Measurements from ENCODE around the gene KATNAL2. TPM values are rescaled to one million over a fixed set of nuclear protein-coding genes. Genes with fewer than 3 reads are reported as not detected.
"Not testable (repeated sequence)": the region's sequence is repeated elsewhere in the genome, so short reads cannot be mapped to it uniquely, and the experiment has no call there.

KATNAL2 gene
- total and polyA plus RNA-seq, 11 donors, result 0.91 to 5.5 (median 2.0) TPM

GRCh38 chr18:47032945-47033344 lies 115.5 kb downstream of the KATNAL2 start:
- no peak for DNase-seq
- Histone ChIP-seq H3K4me3 (no peak overlapping the region), H3K4me1 (no peaks in the 10 kb centered on the region), H3K27ac (no peak overlapping the region), H3K9me3 (peaks cover 0 to 3% (median 0%) of the 10 kb centered on the region in 12 donors), H3K27me3 (no peaks in the 10 kb centered on the region), H3K36me3 (no peaks in the 10 kb centered on the region)
- WGBS, 4 donors, result 84 to 92% (median 91%) methylated on average over 19 of the region's 19 CpGs
- no peak for TF ChIP-seq POLR2A (IDR thresholded peaks at IDR 0.05)
- no peak for TF ChIP-seq CTCF (IDR thresholded peaks at IDR 0.05)
- intact Hi-C loops (cut with DNase I), result no loop called here
- ATAC-seq, result no peak

GRCh38 chr18:47034591-47034990 lies 117.2 kb downstream of the KATNAL2 start:
- H3K4me3 ChIP-seq; DNase-seq; ATAC-seq; H3K4me1 ChIP-seq; H3K27ac ChIP-seq; H3K9me3 ChIP-seq; intact Hi-C loops (cut with DNase I); H3K27me3 ChIP-seq; H3K36me3 ChIP-seq: not testable (repeated sequence)
- 92 to 94% (median 93%) methylated on average over 12 to 28 of the region's 28 CpGs for WGBS, 4 donors

- Histone ChIP-seq H3K36me3 (no peaks in the 10 kb centered on the region), H3K9me3 (no peaks in the 10 kb centered on the region), H3K4me1 (no peaks in the 10 kb centered on the region), H3K27me3 (no peaks in the 10 kb centered on the region), H3K4me3 (no peak within 1 kb of the TSS), H3K27ac (no peak within 1 kb of the TSS)
- DNase-seq, result no peak
- TF ChIP-seq POLR2A (IDR thresholded peaks at IDR 0.05) (no peak), CTCF (IDR thresholded peaks at IDR 0.05) (no peak)
- peak in 1 of 4 donors; percentile 20 for ATAC-seq
- intact Hi-C loops (cut with DNase I), result no loop called here
- 95 to 97% (median 96%) methylated on average over 16 to 29 of the region's 29 CpGs for WGBS, 4 donors
Measured at GRCh38 chr18:47035156-47035671, 117.8 kb downstream of the KATNAL2 start, which contains the start of gene ELOA2. TSS of gene ELOA2 (minus strand) at chr18:47035621. CDS start at chr18:47035264, 357 bp downstream.

GRCh38 chr18:47036298-47036874 lies 119.0 kb downstream of the KATNAL2 start:
- H3K9me3 ChIP-seq, result no peaks in the 10 kb centered on the region
- DNase-seq (no peak), ATAC-seq (no peak)
- TF ChIP-seq POLR2A (IDR thresholded peaks at IDR 0.05) (no peak), CTCF (IDR thresholded peaks at IDR 0.05) (peak in 8 of 12 donors; percentile 15 to 48 (median 32))
- H3K4me1 ChIP-seq, result no peaks in the 10 kb centered on the region
- H3K36me3 ChIP-seq, result no peaks in the 10 kb centered on the region
- no peak overlapping the region for H3K4me3 ChIP-seq
- intact Hi-C loops (cut with DNase I), result no loop called here
- H3K27ac ChIP-seq, result no peak overlapping the region
- H3K27me3 ChIP-seq, result no peaks in the 10 kb centered on the region
- 73 to 86% (median 78%) methylated on average over 2 of the region's 2 CpGs for WGBS, 4 donors

Data from heart left ventricle (tissue), 16 donors.